BJ (cell line): ENCODE data around the gene INTS6. TPM values are rescaled to one million over a fixed set of nuclear protein-coding genes. Genes with fewer than 3 reads are reported as not detected.

ENCODE experiments used
- CTCF ChIA-PET: fragments of 350-600 bp; formaldehyde crosslinking; extraction: SDS; loops from one replicate; lab custom pipeline; 2021; ENCODE audit warnings: antibody characterized with exemption, inconsistent platforms; lab: Yijun Ruan, JAX
- POLR2A ChIA-PET: fragments of 300-600 bp; sonication (Branson Sonifier 250); formaldehyde crosslinking; extraction: SDS; loops from one replicate; lab custom pipeline; 2021; ENCODE audit warnings: antibody characterized with exemption; lab: Charles Lee
- DNase-seq: peaks from one replicate; pipeline ENCODE4 v3.0.0-alpha.2; 2011; ENCODE audit warnings: low read depth
- H3K27me3 ChIP-seq: 2 replicates; pipeline ENCODE4 v1.6.0; 2011; ENCODE audit warnings: low read length; ENCODE audit not compliant: control insufficient read depth, insufficient read depth
- H3K36me3 ChIP-seq: 2 replicates; pipeline ENCODE4 v1.5.1; 2011; ENCODE audit warnings: low read length; ENCODE audit not compliant: control insufficient read depth, insufficient read depth
- H3K4me3 ChIP-seq: 2 replicates; pipeline ENCODE4 v1.5.1; 2011; ENCODE audit warnings: low read depth, mild to moderate bottlenecking, control low read depth, low read length
- CTCF ChIP-seq: IDR thresholded peaks from 2 replicates; pipeline ENCODE4 v1.5.1; 2011; ENCODE audit warnings: low read depth, mild to moderate bottlenecking, control low read depth, inconsistent platforms, low read length, moderate library complexity; ENCODE audit not compliant: insufficient read depth
- polyA plus RNA-seq: library from polyadenylated mRNA; depleted of rRNA; stranded (reverse); fragments of >200 nt; gene quantifications from 2 replicates; pipeline ENCODE4 v1.2.3, GENCODE V29; 2011

The INTS6 gene
- polyA plus RNA-seq, 1 experiment, result 17.2 TPM

GRCh38 chr13:51370811-51371210 is 82.0 kb downstream of the INTS6 start:
- Histone ChIP-seq H3K27me3 (no peaks in the 10 kb centered on the region), H3K36me3 (peaks cover 6% of the 10 kb centered on the region), H3K4me3 (no peak overlapping the region)
- ChIA-PET CTCF (interaction anchor here (0.8 kb wide), 1 partner anchor 449 kb away, joined by 3 read pairs; no protein-coding TSS in a partner anchor), POLR2A (no interaction called here)
- TF ChIP-seq CTCF, result no peak
- DNase-seq, result no peak

GRCh38 chr13:51370116-51370515 is 82.7 kb downstream of the INTS6 start:
- Histone ChIP-seq H3K27me3 (no peaks in the 10 kb centered on the region), H3K4me3 (no peak overlapping the region), H3K36me3 (peaks cover 6% of the 10 kb centered on the region)
- POLR2A ChIA-PET, result no interaction called here
- TF ChIP-seq CTCF, result no peak
- CTCF ChIA-PET, result interaction anchor here (0.6 to 0.8 kb wide), 2 partner anchors 68 to 450 kb away, joined by 3 to 6 read pairs; no protein-coding TSS in a partner anchor
- DNase-seq, result no peak

- no peak for DNase-seq
- peaks cover 3% of the 10 kb centered on the region; the same call in 1 of the 2 replicates for H3K36me3 ChIP-seq
- TF ChIP-seq CTCF, result no peak
- ChIA-PET POLR2A (no interaction called here), CTCF (no interaction called here)
- H3K27me3 ChIP-seq, result no peaks in the 10 kb centered on the region
- no peak overlapping the region for H3K4me3 ChIP-seq
Measured at GRCh38 chr13:51364404-51365008, 88.3 kb downstream of the INTS6 start.

GRCh38 chr13:51363625-51364024 is 89.2 kb downstream of the INTS6 start:
- CTCF ChIA-PET, result no interaction called here
- no peak for TF ChIP-seq CTCF
- Histone ChIP-seq H3K27me3 (no peaks in the 10 kb centered on the region), H3K36me3 (peaks cover 3% of the 10 kb centered on the region; the same call in 1 of the 2 replicates), H3K4me3 (no peak overlapping the region)
- no peak for DNase-seq
- POLR2A ChIA-PET, result no interaction called here

- TF ChIP-seq CTCF, result no peak
- ChIA-PET CTCF (interaction anchor here (0.7 kb wide), 1 partner anchor 9 kb away, joined by 3 read pairs; no protein-coding TSS in a partner anchor), POLR2A (no interaction called here)
- no peak for DNase-seq
- no peak overlapping the region for H3K4me3 ChIP-seq
- no peaks in the 10 kb centered on the region for H3K27me3 ChIP-seq
- H3K36me3 ChIP-seq, result peaks cover 2% of the 10 kb centered on the region; the same call in 1 of the 2 replicates
Measured at GRCh38 chr13:51361106-51361505, 91.7 kb downstream of the INTS6 start.
